Measurements from ENCODE around the gene FAM228B.

Gene FAM228B

DNA sequence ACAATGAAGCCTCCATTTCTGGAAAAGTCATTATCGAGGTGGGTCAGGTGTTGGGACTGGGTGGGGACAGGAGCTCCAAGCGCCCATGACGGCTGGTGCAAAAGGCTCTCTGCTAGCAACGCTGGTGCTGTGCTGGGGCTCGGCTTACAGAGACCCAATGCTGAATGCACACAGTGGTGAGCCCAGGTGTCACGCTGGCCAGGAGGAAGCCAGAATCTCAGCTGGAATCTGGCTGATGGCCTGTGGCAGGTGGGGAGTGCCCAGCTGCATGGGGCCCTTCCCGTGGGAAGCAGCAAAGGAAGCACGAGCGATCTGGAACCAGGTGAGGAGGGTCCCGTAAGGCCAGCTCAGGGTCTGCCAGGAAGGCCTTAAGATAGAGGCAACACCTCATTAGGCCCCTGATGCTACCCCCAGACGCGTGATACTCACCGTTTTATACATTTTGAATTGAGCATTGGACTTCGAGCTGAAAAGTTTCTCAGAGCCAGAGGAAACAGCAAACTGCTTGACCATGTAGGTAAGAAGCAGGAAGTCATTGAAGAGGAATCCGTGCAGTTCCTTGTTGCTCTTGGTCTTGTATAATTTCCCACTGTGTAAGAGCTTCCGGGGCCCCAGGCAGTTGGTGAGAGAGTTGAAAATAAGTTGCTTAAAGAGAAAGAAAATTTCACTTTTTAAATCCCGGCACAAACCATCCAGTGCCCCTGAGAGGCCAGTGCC is 86.3 kb downstream of the FAM228B start:
- TF ChIP-seq CREB1 (IDR thresholded peaks at IDR 0.05; ENCODE audit: low read depth): no peak
- peak; percentile 70 for TF ChIP-seq EP300 (IDR thresholded peaks at IDR 0.05; ENCODE audit: borderline replicate concordance)
- TF ChIP-seq, protein P1, sequence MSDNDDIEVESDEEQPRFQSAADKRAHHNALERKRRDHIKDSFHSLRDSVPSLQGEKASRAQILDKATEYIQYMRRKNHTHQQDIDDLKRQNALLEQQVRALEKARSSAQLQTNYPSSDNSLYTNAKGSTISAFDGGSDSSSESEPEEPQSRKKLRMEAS (IDR thresholded peaks at IDR 0.05): peak; percentile 60
- peak; percentile 94 for TF ChIP-seq TCF12 (IDR thresholded peaks at IDR 0.05; ENCODE audit: low read depth)
- peak; percentile 81 for TF ChIP-seq NFIC (IDR thresholded peaks at IDR 0.05)
- no peak for TF ChIP-seq EGR1 (IDR thresholded peaks at IDR 0.05)
- TF ChIP-seq TEAD4 (IDR thresholded peaks at IDR 0.05): peak; percentile 39; the same call in 1 of the 2 replicates
- TF ChIP-seq USF1 (IDR thresholded peaks at IDR 0.05): no peak
- TF ChIP-seq ZBTB7A (IDR thresholded peaks at IDR 0.05; ENCODE audit: low read depth): no peak

DNA sequence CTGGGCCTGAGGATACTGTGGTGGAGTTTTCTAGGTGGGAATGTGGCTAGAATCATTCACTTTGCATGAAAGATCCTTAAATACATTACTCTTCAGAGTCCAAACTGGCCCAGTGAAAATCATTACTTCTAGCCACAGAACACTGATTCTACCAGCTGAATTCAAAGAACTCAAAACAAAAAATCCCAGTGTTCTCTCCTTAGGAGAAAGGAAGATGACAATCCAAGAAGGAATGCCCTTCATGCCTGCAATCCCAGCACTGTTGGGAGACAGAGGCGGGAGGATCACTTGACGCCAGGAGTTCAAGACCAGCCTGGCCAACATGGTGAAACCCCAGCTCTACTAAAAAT is 86.8 kb downstream of the FAM228B start:
- no peak for TF ChIP-seq RAD21 (IDR thresholded peaks at IDR 0.05; ENCODE audit: low read depth)
- TF ChIP-seq TAF1 (IDR thresholded peaks at IDR 0.05; ENCODE audit: low read depth): no peak
- no peak for TF ChIP-seq CREB1 (IDR thresholded peaks at IDR 0.05; ENCODE audit: low read depth)
- TF ChIP-seq CEBPB (IDR thresholded peaks at IDR 0.05): no peak
- TF ChIP-seq EP300 (IDR thresholded peaks at IDR 0.05; ENCODE audit: borderline replicate concordance): no peak
- no peak for TF ChIP-seq NFIC (IDR thresholded peaks at IDR 0.05)
- no peak for TF ChIP-seq ZBTB7A (IDR thresholded peaks at IDR 0.05; ENCODE audit: low read depth)
- no peak for TF ChIP-seq USF1 (IDR thresholded peaks at IDR 0.05)
- TF ChIP-seq, protein P1 (IDR thresholded peaks at IDR 0.05): no peak
- TF ChIP-seq TEAD4 (IDR thresholded peaks at IDR 0.05): no peak
- no peak for TF ChIP-seq EGR1 (IDR thresholded peaks at IDR 0.05)
- TF ChIP-seq YY1 (IDR thresholded peaks at IDR 0.05; ENCODE audit: low read depth): no peak
- TF ChIP-seq, protein P2, sequence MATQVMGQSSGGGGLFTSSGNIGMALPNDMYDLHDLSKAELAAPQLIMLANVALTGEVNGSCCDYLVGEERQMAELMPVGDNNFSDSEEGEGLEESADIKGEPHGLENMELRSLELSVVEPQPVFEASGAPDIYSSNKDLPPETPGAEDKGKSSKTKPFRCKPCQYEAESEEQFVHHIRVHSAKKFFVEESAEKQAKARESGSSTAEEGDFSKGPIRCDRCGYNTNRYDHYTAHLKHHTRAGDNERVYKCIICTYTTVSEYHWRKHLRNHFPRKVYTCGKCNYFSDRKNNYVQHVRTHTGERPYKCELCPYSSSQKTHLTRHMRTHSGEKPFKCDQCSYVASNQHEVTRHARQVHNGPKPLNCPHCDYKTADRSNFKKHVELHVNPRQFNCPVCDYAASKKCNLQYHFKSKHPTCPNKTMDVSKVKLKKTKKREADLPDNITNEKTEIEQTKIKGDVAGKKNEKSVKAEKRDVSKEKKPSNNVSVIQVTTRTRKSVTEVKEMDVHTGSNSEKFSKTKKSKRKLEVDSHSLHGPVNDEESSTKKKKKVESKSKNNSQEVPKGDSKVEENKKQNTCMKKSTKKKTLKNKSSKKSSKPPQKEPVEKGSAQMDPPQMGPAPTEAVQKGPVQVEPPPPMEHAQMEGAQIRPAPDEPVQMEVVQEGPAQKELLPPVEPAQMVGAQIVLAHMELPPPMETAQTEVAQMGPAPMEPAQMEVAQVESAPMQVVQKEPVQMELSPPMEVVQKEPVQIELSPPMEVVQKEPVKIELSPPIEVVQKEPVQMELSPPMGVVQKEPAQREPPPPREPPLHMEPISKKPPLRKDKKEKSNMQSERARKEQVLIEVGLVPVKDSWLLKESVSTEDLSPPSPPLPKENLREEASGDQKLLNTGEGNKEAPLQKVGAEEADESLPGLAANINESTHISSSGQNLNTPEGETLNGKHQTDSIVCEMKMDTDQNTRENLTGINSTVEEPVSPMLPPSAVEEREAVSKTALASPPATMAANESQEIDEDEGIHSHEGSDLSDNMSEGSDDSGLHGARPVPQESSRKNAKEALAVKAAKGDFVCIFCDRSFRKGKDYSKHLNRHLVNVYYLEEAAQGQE (IDR thresholded peaks at IDR 0.05; ENCODE audit: low read depth): no peak
- no peak for TF ChIP-seq TCF12 (IDR thresholded peaks at IDR 0.05; ENCODE audit: low read depth)
- no peak for TF ChIP-seq FOXM1 (IDR thresholded peaks at IDR 0.05; ENCODE audit: borderline replicate concordance, low read depth)

DNA sequence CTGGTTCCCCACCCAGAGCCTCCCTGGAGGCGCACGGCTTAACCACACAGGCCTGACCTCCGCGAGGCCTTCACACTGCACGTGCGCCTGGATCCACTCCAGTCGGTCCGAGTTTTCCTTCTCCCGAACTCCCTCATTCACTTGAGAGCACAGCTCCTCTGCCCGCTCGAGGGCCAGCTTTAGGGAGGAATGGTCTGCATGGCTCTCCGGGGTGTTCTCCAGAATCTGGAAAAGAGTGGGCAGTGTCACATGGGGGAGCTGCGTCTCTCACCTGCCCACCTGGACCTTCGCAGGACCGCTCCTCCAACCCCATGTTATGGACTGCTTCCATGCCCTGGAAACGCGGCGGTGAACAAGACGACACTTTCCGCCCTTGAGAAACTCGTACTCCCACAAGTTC is 87.5 kb downstream of the FAM228B start:
- no peak for TF ChIP-seq EP300 (IDR thresholded peaks at IDR 0.05; ENCODE audit: borderline replicate concordance)
- TF ChIP-seq CEBPB (IDR thresholded peaks at IDR 0.05): no peak
- no peak for TF ChIP-seq FOXM1 (IDR thresholded peaks at IDR 0.05; ENCODE audit: borderline replicate concordance, low read depth)
- TF ChIP-seq RAD21 (IDR thresholded peaks at IDR 0.05; ENCODE audit: low read depth): no peak
- TF ChIP-seq EGR1 (IDR thresholded peaks at IDR 0.05): no peak
- TF ChIP-seq TCF12 (IDR thresholded peaks at IDR 0.05; ENCODE audit: low read depth): no peak
- TF ChIP-seq USF1 (IDR thresholded peaks at IDR 0.05): no peak
- TF ChIP-seq, protein P2 (IDR thresholded peaks at IDR 0.05; ENCODE audit: low read depth): no peak
- no peak for TF ChIP-seq NFIC (IDR thresholded peaks at IDR 0.05)
- no peak for TF ChIP-seq ZBTB7A (IDR thresholded peaks at IDR 0.05; ENCODE audit: low read depth)
- TF ChIP-seq TAF1 (IDR thresholded peaks at IDR 0.05; ENCODE audit: low read depth): no peak
- TF ChIP-seq, protein P1 (IDR thresholded peaks at IDR 0.05): no peak
- no peak for TF ChIP-seq CREB1 (IDR thresholded peaks at IDR 0.05; ENCODE audit: low read depth)
- TF ChIP-seq YY1 (IDR thresholded peaks at IDR 0.05; ENCODE audit: low read depth): no peak
- TF ChIP-seq TEAD4 (IDR thresholded peaks at IDR 0.05): no peak

DNA sequence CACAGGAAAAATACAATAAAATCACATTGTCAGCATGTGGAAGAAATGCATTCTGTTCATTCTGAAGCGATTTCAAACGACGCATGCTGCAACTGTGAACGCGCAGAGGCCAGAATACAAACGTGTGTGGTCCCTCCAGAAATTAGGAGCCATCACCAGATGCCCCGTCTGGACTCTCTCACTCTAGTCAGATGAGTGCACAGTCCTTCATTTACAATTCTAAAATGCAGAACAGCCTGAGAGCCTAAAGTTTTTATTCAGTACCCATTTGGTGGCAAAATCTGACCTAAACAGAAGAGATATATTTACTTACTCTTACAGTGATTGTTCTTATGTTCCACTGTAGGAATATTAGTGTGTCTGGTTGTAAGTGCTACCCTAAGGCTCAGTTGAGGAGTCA is 88.1 kb downstream of the FAM228B start:
- TF ChIP-seq TAF1 (IDR thresholded peaks at IDR 0.05; ENCODE audit: low read depth) (no peak), EGR1 (IDR thresholded peaks at IDR 0.05) (no peak), CREB1 (IDR thresholded peaks at IDR 0.05; ENCODE audit: low read depth) (no peak), TEAD4 (IDR thresholded peaks at IDR 0.05) (no peak), USF1 (IDR thresholded peaks at IDR 0.05) (no peak), CEBPB (IDR thresholded peaks at IDR 0.05) (no peak), RAD21 (IDR thresholded peaks at IDR 0.05; ENCODE audit: low read depth) (no peak), YY1 (IDR thresholded peaks at IDR 0.05; ENCODE audit: low read depth) (no peak), FOXM1 (IDR thresholded peaks at IDR 0.05; ENCODE audit: borderline replicate concordance, low read depth) (no peak)
- TF ChIP-seq, protein P2 (IDR thresholded peaks at IDR 0.05; ENCODE audit: low read depth): no peak
